Myocyte (in vitro differentiated cells): Measurements from ENCODE around the gene ALS2CL. TPM values are rescaled to one million over a fixed set of nuclear protein-coding genes. Genes with fewer than 3 reads are reported as not detected.

ENCODE experiments used
- DNase-seq: peaks from one replicate; pipeline ENCODE4 v3.0.0-alpha.2; 2012; ENCODE audit warnings: low read depth
- total RNA-seq: library from RNA; depleted of rRNA; stranded (reverse); fragments of >200 nt; gene quantifications from 2 replicates; pipeline ENCODE4 v1.2.3, GENCODE V29; 2014

Gene ALS2CL
- total RNA-seq, 1 donor from 2014 or later, result 15.0 TPM

GRCh38 chr3:46640927-46641326, 52.6 kb downstream of the ALS2CL start:
- DNase-seq, result no peak

DNA sequence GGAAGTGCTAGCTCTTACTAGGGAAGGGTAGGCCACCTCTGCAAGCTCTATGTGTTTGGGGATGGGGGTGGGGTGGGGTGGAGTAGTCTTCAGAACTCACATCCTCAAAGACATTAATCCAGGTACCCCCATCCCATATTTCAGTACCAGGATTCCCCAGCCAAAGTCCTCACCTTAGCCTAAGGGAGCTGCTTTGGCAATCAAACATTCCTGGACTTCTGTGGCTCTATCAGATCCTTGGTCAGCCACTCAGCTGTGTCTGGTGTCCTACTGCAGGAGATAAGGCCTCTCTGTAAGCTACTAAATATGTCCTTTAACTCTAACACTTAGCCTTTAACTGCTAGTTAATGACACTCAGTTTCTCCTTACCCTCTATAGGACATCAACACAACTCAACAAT, 54.3 kb downstream of the ALS2CL start:
- DNase-seq, result no peak

- DNase-seq, result no peak
Measured at GRCh38 chr3:46634856-46635255, 58.6 kb downstream of the ALS2CL start.

- DNase-seq, result peak; percentile 7
Measured at GRCh38 chr3:46632792-46633191, 60.7 kb downstream of the ALS2CL start.

DNA sequence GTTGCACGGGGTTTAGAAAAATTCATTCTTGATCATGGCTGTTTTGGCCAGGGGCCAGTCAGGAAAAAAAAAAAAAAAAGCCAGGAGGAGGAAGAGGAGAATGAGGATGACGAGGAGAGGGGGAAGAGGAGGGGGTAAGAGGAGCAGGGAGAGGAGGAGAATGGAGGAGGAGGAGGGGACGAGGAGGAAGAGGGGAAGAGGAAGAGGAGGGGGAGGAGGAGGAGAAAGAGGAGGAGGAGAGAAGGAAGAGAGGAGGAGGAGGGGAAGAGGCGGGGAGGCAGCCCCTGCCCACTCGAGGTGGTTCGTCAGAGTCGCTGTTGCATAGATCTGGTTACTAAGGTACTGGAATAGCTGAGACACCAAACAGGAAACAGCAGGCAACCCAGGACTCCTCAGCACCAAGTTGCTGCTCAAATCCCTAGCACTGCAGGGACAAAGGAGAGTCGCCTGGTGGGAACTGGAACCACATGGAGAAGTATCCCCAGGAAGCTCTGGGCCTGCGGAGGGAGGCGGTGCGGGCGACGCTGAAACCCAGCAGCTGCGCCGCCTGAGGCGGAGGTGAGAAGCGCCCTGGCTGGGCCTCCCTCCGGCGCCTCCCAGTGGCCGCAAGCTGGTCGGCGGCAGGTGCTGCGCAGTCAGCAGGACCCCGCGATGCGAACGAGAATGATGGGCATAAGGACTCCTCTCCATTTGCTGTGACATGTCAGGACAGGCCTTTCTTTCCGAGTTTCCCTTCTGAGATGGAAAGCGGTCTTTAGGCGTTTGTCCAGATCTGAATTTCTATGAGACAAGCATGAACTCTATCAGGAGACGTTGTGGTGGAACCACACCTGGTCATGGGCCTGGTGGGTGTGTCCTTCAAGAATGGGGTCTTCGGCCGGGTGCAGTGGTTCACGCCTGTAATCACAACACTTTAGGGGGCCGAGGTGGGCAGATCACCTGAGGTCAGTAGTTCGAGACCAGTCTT, 63.6 kb downstream of the ALS2CL start:
- DNase-seq, result peak; percentile 77

DNA sequence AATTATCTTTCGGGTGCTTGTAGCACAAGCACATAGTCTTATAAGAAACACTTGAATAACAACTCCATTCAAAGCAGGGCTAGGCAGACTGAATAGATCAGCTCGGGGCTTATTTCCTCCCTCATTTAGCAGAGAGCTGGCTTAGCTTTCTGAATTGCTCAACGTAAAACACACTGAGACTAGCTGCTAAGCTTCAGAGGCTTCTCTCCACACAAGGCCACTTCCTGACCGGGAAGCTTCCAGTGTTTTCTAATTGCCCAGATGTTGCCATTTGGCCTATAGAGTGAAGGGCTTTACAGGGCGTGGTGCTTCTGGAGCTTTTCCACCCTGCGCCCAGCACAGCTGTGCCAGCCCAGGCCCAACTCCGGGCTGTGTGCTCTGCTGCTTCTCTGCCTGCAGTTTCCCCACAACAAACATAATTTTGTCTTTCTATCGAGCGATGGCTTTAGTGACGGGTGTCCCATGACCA, 64.5 kb downstream of the ALS2CL start:
- peak; percentile 25 for DNase-seq

GRCh38 chr3:46627078-46627477, 66.4 kb downstream of the ALS2CL start:
- no peak for DNase-seq

DNA sequence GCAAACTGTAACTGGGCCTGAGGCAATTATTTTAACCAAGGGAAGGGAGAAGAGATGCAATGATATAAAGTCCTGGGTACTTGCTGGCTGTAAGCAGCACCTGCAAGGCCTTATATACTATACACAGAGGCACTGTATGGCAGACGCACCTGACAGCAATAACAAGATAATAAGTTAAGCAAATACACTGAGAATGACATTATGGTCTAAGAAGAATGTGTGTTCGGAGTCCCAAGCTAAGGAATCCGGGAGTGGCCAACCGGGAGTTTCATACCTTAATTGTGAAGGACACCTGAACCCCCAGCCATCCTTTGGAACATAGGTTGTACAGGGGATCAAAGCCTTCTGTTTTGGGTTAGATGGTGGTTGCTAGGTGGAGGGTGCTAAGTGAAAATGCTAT, 67.4 kb downstream of the ALS2CL start:
- DNase-seq, result no peak

DNA sequence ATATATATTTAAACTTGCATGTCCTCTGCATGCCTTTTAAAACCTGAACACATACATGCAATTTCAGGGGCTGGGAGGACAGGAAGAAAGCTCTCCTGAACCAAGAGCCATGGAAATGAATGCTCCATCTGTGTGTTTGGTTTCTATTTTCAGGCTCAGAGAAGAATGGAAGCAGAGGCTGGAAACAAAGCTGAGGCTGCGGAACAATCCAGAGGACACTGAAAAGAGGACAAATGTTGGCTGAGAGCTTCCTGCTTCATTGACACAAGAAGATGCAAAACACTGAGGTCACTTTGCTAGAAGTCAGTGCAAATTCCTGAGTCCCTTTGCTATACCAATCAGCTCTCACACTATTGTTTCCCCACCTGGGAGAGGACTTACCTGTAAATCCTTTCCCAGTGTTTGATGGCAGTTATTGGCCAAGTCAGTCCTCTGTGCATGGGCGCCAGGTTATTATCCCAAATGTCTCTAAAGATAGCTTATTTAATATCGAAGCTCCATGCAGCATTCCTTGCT, 68.4 kb downstream of the ALS2CL start:
- DNase-seq, result peak; percentile 9

DNA sequence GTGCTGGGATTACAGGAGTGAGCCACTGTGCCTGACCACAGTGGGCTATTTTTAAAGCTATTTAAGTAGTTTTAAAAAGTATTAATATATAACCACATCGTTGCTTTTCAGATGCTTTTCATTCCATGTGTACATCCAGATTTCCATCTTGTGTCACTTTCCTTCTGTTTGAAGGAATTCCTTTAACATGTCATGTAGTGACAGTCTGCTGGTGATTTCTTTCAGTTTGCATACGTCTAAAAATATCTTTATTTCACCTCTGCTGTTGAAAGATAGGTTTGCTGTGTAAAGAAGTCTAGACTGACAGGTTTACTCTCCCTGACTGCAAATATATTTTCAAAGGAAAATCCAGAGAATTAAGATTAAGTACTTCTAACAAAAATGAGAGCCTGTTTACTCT, 68.9 kb downstream of the ALS2CL start:
- DNase-seq, result no peak

DNA sequence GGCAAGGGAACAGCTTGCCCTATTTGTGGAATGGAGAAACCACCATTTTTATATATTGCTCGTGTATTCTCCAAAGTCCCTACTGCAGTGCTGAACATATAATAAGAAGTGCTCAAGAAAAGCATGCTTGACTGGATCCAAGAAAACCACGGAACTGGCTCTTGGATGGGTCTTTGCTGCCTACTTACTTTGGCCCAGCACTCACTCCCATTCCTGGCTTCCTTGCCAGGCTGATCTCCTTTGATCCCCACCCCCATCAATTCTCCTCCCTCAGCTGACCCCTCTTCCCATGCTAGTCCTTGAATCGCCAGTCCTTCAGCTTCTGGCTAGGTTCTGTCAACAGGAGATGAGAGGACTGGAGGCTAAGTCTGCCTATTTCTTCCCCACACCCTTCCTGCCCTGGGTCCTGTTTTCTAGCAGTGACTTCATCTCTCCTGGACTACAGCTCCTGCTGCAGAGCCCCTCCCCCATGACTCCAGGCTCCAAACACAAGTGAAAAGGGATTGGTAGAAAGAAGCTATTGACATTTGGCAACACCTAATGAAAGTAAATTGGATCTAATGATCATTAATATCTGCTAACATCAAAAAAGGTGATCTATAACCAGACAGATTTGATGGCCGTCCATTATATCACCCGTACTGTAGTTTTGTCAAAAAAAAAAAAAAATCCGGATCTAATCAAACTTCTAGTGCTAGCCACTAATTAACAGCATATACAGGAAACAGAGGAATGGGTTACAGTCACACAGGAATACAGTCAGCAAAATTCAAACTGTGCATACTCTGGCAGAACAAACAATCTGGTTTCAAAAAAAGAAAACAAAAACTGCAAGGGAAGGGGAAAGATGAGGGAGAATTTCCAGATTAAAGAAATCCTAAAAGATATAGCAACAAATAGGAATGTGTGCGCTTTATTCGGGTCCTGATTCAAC, 73.4 kb downstream of the ALS2CL start:
- no peak for DNase-seq

Other genes starting within 250 kb of the ALS2CL start
- 2.2 and 5.6 TPM in 2 replicates for gene LTF, start 228.8 kb downstream of the ALS2CL start, total RNA-seq
- not detected in 2 replicates for gene RTP3, start 195.7 kb downstream of the ALS2CL start, total RNA-seq
- gene LRRC2, start 127.4 kb downstream of the ALS2CL start, total RNA-seq, result 7.0 and 8.2 TPM in 2 replicates
- gene FAM240A, start 81.2 kb downstream of the ALS2CL start, total RNA-seq, result not detected in 2 replicates
- gene TMIE, start 7.7 kb upstream of the ALS2CL start, total RNA-seq, result 0.42 and 0.43 TPM in 2 replicates
- 0.45 and 0.68 TPM in 2 replicates for gene PRSS50, start 24.2 kb upstream of the ALS2CL start, total RNA-seq
- gene MYL3, start 169.8 kb upstream of the ALS2CL start, total RNA-seq, result 4.5 and 7.8 TPM in 2 replicates
- gene PTH1R, start 184.0 kb upstream of the ALS2CL start, total RNA-seq, result 5.6 and 5.7 TPM in 2 replicates